ENCODE measurements around the gene STX19. TPM values are rescaled to one million over a fixed set of nuclear protein-coding genes. Genes with fewer than 3 reads are reported as not detected.

Gene STX19, protein sequence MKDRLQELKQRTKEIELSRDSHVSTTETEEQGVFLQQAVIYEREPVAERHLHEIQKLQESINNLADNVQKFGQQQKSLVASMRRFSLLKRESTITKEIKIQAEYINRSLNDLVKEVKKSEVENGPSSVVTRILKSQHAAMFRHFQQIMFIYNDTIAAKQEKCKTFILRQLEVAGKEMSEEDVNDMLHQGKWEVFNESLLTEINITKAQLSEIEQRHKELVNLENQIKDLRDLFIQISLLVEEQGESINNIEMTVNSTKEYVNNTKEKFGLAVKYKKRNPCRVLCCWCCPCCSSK
- total RNA-seq (2014; rRNA removed; shearing (Covaris generic)) = not detected in 2 replicates

- H3K4me1 ChIP-seq (replicated peaks) = no peaks in the 10 kb centered on the region
- no peaks in the 10 kb centered on the region for H3K36me3 ChIP-seq
- H3K27me3 ChIP-seq (replicated peaks) = no peaks in the 10 kb centered on the region
- H3K9me3 ChIP-seq (replicated peaks) = no peaks in the 10 kb centered on the region
- no peak for DNase-seq (ENCODE audit: low read depth in 1 of 2, low spot score in 2 of 2)
- H3K27ac ChIP-seq = no peak within 1 kb of the TSS
- H3K4me3 ChIP-seq = no peak within 1 kb of the TSS
Observed at GRCh38 chr3:94028093-94028837, at the start of gene STX19. Gene STX19, minus strand, starts transcription at chr3:94028597. Its CDS starts 13,328 bp downstream, at chr3:94015269.

DNA sequence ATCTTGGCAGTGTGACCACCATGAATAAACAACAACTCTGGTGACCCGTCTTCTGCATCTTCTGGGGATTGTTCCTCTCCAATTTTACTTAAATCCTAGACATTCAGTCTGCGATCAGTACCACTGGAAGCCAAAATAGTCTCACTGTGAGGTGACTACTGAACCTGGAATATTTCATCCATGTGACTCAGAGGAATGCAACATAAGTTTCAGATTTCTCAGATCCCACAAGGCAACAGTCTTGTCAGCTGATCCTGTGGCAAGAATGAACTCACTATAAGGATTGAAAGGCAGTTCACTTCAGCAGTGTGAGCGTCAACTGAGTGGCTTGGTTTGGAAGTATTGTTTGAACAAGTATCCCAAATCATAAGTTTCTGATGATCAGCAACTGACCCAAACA, 47.7 kb upstream of the STX19 start:
- Histone ChIP-seq H3K27me3 (replicated peaks) (no peaks in the 10 kb centered on the region), H3K4me1 (replicated peaks) (no peaks in the 10 kb centered on the region), H3K36me3 (no peaks in the 10 kb centered on the region), H3K4me3 (no peak overlapping the region), H3K9me3 (replicated peaks) (no peaks in the 10 kb centered on the region), H3K27ac (no peak overlapping the region)
- DNase-seq (ENCODE audit: low read depth in 1 of 2, low spot score in 2 of 2) = no peak

DNA sequence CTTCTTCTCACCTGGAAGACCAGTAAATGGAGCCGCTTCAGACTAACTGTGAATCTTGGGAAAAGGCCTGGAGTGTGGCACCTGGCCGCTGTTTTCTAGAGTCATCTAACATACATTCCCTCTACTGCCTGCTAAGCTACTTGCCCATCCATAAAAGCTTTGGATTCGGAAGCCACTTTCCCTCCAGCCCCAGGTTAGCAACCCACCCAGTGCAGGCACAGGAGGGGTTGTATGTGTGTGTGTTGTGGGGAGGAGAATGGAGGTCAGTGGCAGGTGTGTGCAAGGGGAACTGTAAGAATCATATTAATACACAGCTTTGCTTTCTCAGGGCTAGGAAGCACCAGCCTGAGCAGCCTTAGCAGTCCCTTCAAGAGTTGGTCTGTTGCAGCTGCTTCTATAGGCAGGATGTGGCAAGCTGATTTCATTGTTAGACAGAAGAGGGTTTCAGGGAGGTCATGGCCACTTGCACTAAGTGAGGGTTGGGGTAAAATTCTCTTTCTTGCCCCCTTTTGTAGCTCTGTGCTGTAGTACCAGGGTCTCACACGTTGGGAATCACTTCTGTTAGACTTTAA, 43.4 kb upstream of the STX19 start:
- Histone ChIP-seq H3K9me3 (replicated peaks) (no peaks in the 10 kb centered on the region), H3K27me3 (replicated peaks) (no peaks in the 10 kb centered on the region), H3K4me1 (replicated peaks) (no peaks in the 10 kb centered on the region), H3K4me3 (no peak overlapping the region), H3K27ac (no peak overlapping the region), H3K36me3 (peaks cover 8% of the 10 kb centered on the region)
- no peak for DNase-seq (ENCODE audit: low read depth in 1 of 2, low spot score in 2 of 2)

- Histone ChIP-seq H3K4me1 (replicated peaks) (no peaks in the 10 kb centered on the region), H3K36me3 (peaks cover 8% of the 10 kb centered on the region), H3K9me3 (replicated peaks) (no peaks in the 10 kb centered on the region), H3K27ac (no peak overlapping the region), H3K4me3 (no peak overlapping the region), H3K27me3 (replicated peaks) (no peaks in the 10 kb centered on the region)
- no peak for DNase-seq (ENCODE audit: low read depth in 1 of 2, low spot score in 2 of 2)
Observed at GRCh38 chr3:94070341-94070911, 42.0 kb upstream of the STX19 start.

GRCh38 chr3:94069194-94069813, 40.9 kb upstream of the STX19 start:
- DNase-seq (ENCODE audit: low read depth in 1 of 2, low spot score in 2 of 2) = peak in 1 of 2 experiments; percentile 4
- Histone ChIP-seq H3K36me3 (peaks cover 12% of the 10 kb centered on the region), H3K4me3 (no peak overlapping the region), H3K27me3 (replicated peaks) (no peaks in the 10 kb centered on the region), H3K27ac (no peak overlapping the region), H3K9me3 (replicated peaks) (no peaks in the 10 kb centered on the region), H3K4me1 (replicated peaks) (0 out of 2 replicates have a peak, but pooled peaks cover 1% of the 10 kb centered on the region)

DNA sequence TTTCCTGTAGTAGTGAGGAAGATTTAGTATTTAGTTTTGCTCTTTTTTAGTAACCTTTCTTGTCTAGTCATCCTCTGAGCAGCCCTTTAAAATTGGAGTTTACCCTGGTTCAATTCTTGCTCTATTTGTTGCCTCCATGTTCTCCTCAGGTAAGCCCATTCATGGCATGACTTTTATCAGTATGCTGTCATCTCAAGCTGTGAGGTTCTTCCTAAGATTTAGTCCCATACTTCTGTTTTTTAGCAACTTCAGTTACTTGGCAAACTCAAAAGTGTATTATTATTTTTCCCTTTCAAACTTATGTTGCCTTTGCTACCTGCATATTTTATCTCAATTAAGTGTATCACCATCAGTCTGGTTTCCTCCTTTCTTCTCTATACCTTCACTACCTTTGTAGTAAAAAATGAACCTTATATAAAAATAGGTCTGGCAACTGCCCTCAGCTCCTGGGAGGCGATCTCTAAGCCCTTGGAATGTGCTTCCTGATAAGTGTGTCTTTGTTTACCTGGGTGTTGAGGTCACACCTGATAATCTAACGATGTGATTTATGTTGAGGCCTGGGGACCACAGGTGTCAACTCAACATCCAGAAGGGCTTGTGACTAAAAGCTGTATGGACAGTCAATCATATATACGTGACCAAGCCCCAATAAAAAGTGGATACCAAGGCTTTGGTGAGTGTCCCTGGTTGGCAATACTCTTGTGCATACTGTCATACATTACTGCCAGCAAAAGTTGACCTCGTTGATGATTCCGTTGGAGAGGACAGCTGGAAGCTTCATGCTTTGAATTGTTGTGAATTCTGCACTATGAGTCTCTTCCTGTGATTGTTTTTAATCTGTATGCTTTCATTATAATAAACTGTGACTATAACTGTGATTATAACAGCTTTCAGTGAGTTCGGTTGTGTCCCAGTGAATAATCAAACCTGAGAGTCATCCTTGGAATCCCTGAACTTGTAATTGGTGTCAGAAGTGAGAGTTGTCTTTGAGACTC, 38.4 kb upstream of the STX19 start:
- H3K9me3 ChIP-seq (replicated peaks) = no peaks in the 10 kb centered on the region
- H3K36me3 ChIP-seq = peaks cover 14% of the 10 kb centered on the region
- no peak for DNase-seq (ENCODE audit: low read depth in 1 of 2, low spot score in 2 of 2)
- H3K27ac ChIP-seq = no peak overlapping the region
- H3K4me3 ChIP-seq = no peak overlapping the region
- H3K4me1 ChIP-seq (replicated peaks) = peaks cover 6% of the 10 kb centered on the region; the same call in 1 of the 2 replicates
- no peaks in the 10 kb centered on the region for H3K27me3 ChIP-seq (replicated peaks)

- Histone ChIP-seq H3K4me1 (replicated peaks) (peaks cover 6% of the 10 kb centered on the region; the same call in 1 of the 2 replicates), H3K4me3 (no peak overlapping the region), H3K27ac (no peak overlapping the region), H3K36me3 (peaks cover 14% of the 10 kb centered on the region), H3K9me3 (replicated peaks) (no peaks in the 10 kb centered on the region), H3K27me3 (replicated peaks) (no peaks in the 10 kb centered on the region)
- no peak for DNase-seq (ENCODE audit: low read depth in 1 of 2, low spot score in 2 of 2)
Observed at GRCh38 chr3:94065819-94066480, 37.6 kb upstream of the STX19 start.

GRCh38 chr3:94065122-94065521, 36.7 kb upstream of the STX19 start:
- H3K4me3 ChIP-seq = no peak overlapping the region
- H3K36me3 ChIP-seq = peaks cover 14% of the 10 kb centered on the region
- peaks cover 6% of the 10 kb centered on the region; the same call in 1 of the 2 replicates for H3K4me1 ChIP-seq (replicated peaks)
- H3K27me3 ChIP-seq (replicated peaks) = no peaks in the 10 kb centered on the region
- DNase-seq (ENCODE audit: low read depth in 1 of 2, low spot score in 2 of 2) = no peak
- no peak overlapping the region for H3K27ac ChIP-seq
- H3K9me3 ChIP-seq (replicated peaks) = no peaks in the 10 kb centered on the region

DNA sequence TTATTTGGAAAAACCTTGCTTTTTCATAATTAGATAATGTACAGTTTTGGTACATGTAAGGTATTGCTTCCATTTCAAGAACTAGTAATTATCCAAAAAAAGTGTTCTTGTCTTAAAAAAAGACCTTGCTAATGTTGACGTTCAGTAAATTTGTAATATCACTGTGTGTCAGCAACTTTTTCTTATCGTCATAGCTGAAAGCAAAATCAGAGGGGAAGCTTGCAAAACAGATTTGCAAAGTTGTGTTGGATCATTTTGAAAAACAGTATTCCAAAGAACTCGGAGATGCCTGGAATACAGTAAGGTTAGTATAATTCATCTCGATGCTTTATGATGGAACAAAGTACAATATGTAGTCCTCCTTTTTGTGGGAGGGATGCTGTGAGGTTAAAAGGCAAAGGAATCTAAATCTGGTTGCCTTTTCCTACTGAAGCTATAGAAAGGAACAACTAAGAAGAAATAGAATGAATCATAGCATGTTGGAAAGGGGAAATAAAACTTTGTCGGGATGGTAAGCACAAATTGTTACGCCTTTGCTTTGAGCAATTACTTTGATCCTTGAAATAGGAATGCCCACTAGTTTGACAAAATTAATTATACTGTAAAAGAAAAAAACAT, 36.0 kb upstream of the STX19 start:
- Histone ChIP-seq H3K36me3 (peaks cover 14% of the 10 kb centered on the region), H3K27ac (no peak overlapping the region), H3K4me3 (no peak overlapping the region), H3K27me3 (replicated peaks) (no peaks in the 10 kb centered on the region), H3K9me3 (replicated peaks) (no peaks in the 10 kb centered on the region), H3K4me1 (replicated peaks) (peaks cover 6% of the 10 kb centered on the region; the same call in 1 of the 2 replicates)
- no peak for DNase-seq (ENCODE audit: low read depth in 1 of 2, low spot score in 2 of 2)

GRCh38 chr3:94063496-94064119, 35.2 kb upstream of the STX19 start:
- Histone ChIP-seq H3K4me3 (peak overlapping the region; percentile 61), H3K27me3 (replicated peaks) (no peaks in the 10 kb centered on the region)
- DNase-seq (ENCODE audit: low read depth in 1 of 2, low spot score in 2 of 2) = no peak

GRCh38 chr3:94062513-94063404, 34.4 kb upstream of the STX19 start, which contains the start of the genes DHFR2 and NSUN3:
Gene DHFR2, minus strand, starts transcription at chr3:94062916. Its CDS starts 1,405 bp downstream, at chr3:94061511.
Gene NSUN3, plus strand, starts transcription at chr3:94063061. Its CDS starts 66 bp downstream, at chr3:94063127.
- H3K9me3 ChIP-seq (replicated peaks) = no peaks in the 10 kb centered on the region
- H3K27me3 ChIP-seq (replicated peaks) = no peaks in the 10 kb centered on the region
- peaks cover 6% of the 10 kb centered on the region; the same call in 1 of the 2 replicates for H3K4me1 ChIP-seq (replicated peaks)
- H3K4me3 ChIP-seq = peak within 1 kb of the TSS; percentile 61
- peak; percentile 94 to 96 for DNase-seq (ENCODE audit: low read depth in 1 of 2, low spot score in 2 of 2)
- H3K36me3 ChIP-seq = peaks cover 11% of the 10 kb centered on the region
- peak within 1 kb of the TSS; percentile 96 for H3K27ac ChIP-seq

More at GRCh38 chr3:94063496-94064119, 35.2 kb upstream of the STX19 start:
- Histone ChIP-seq H3K4me1 (replicated peaks) (peaks cover 6% of the 10 kb centered on the region; the same call in 1 of the 2 replicates), H3K27ac (peak overlapping the region; percentile 96), H3K9me3 (replicated peaks) (no peaks in the 10 kb centered on the region), H3K36me3 (peaks cover 14% of the 10 kb centered on the region)
